H9 (cell line): ENCODE measurements around the gene MDH2. TPM values are rescaled to one million over a fixed set of nuclear protein-coding genes. Genes with fewer than 3 reads are reported as not detected.
A peak's percentile ranks its signal among the peaks of the same experiment; 100 is the strongest.
"Not testable (repeated sequence)": the region's sequence is repeated elsewhere in the genome, so short reads cannot be mapped to it uniquely, and the experiment has no call there.

Experiments
- DNase-seq: peaks from one replicate; pipeline ENCODE4 v3.0.0-alpha.2; 2017
- H2AFZ ChIP-seq: one replicate; pipeline ENCODE4 v1.6.1; 2013; ENCODE audit warnings: mild to moderate bottlenecking, low read length, control low read depth, moderate library complexity
- H2AK5ac ChIP-seq: 2 replicates; pipeline ENCODE4 v1.6.1; 2013; ENCODE audit warnings: low read length, control low read depth, mixed read lengths; ENCODE audit not compliant: insufficient read length
- H2BK120ac ChIP-seq: one replicate; pipeline ENCODE4 v1.6.1; 2013; ENCODE audit warnings: low read depth, mild to moderate bottlenecking, low read length, control low read depth, inconsistent platforms; ENCODE audit not compliant: poor library complexity, severe bottlenecking
- H2BK12ac ChIP-seq: 2 replicates; pipeline ENCODE4 v1.6.1; 2013; ENCODE audit warnings: low read length, control low read depth, mixed read lengths, low read depth; ENCODE audit not compliant: insufficient read length
- H2BK15ac ChIP-seq: 2 replicates; pipeline ENCODE4 v1.6.1; 2013; ENCODE audit warnings: low read depth, low read length, control low read depth
- H2BK20ac ChIP-seq: one replicate; pipeline ENCODE4 v1.6.1; 2013; ENCODE audit warnings: low read depth, mild to moderate bottlenecking, low read length, control low read depth, inconsistent platforms; ENCODE audit not compliant: poor library complexity, severe bottlenecking
- H2BK5ac ChIP-seq: 2 replicates; pipeline ENCODE4 v1.6.1; 2013; ENCODE audit warnings: low read length, control low read depth, mixed read lengths; ENCODE audit not compliant: insufficient read length
- H3K14ac ChIP-seq: 2 replicates; pipeline ENCODE4 v1.6.1; 2013; ENCODE audit warnings: low read length, control low read depth; ENCODE audit not compliant: insufficient read depth
- H3K18ac ChIP-seq: 2 replicates; pipeline ENCODE4 v1.6.1; 2013; ENCODE audit warnings: low read depth, mild to moderate bottlenecking, mixed read lengths, low read length, control low read depth; ENCODE audit not compliant: insufficient read length
- H3K23ac ChIP-seq: 2 replicates; pipeline ENCODE4 v1.6.1; 2013; ENCODE audit warnings: low read length, control low read depth, mixed read lengths, low read depth; ENCODE audit not compliant: insufficient read length
- H3K23me2 ChIP-seq: 2 replicates; pipeline ENCODE4 v1.6.1; 2013; ENCODE audit warnings: low read depth, mild to moderate bottlenecking, mixed read lengths, low read length, control low read depth; ENCODE audit not compliant: insufficient read length, poor library complexity, severe bottlenecking
- H3K27ac ChIP-seq: 2 replicates; pipeline ENCODE4 v1.5.1; 2013; ENCODE audit warnings: low read length, control low read depth, mixed read lengths, low read depth; ENCODE audit not compliant: insufficient read length
- H3K27me3 ChIP-seq: 2 replicates; pipeline ENCODE4 v1.6.1; 2013; ENCODE audit warnings: low read length, control low read depth, inconsistent platforms; ENCODE audit not compliant: insufficient read depth
- H3K4ac ChIP-seq: 2 replicates; pipeline ENCODE4 v1.6.1; 2013; ENCODE audit warnings: low read depth, mild to moderate bottlenecking, control low read depth, inconsistent platforms, low read length, moderate library complexity
- H3K4me1 ChIP-seq: 2 replicates; pipeline ENCODE4 v1.6.1; 2013; ENCODE audit warnings: low read length, control low read depth, inconsistent platforms; ENCODE audit not compliant: insufficient read depth
- H3K4me2 ChIP-seq: 2 replicates; pipeline ENCODE4 v1.6.1; 2013; ENCODE audit warnings: low read length, control low read depth, mixed read lengths; ENCODE audit not compliant: insufficient read length, insufficient read depth
- H3K56ac ChIP-seq: 2 replicates; pipeline ENCODE4 v1.6.1; 2013; ENCODE audit warnings: low read depth, mild to moderate bottlenecking, mixed read lengths, low read length, control low read depth; ENCODE audit not compliant: insufficient read length
- H3K79me1 ChIP-seq: 2 replicates; pipeline ENCODE4 v1.6.1; 2013; ENCODE audit warnings: low read depth, mild to moderate bottlenecking, moderate library complexity, low read length, control low read depth, inconsistent platforms; ENCODE audit not compliant: insufficient read depth, poor library complexity, severe bottlenecking
- H3K79me2 ChIP-seq: 2 replicates; pipeline ENCODE4 v1.6.1; 2013; ENCODE audit warnings: low read length, control low read depth, inconsistent platforms; ENCODE audit not compliant: insufficient read depth
- H3K9ac ChIP-seq: 2 replicates; pipeline ENCODE4 v1.6.1; 2013; ENCODE audit warnings: low read length, control low read depth, mixed read lengths; ENCODE audit not compliant: insufficient read length; ENCODE audit errors: extremely low read depth
- H3K9me3 ChIP-seq: one replicate; pipeline ENCODE4 v1.6.1; 2013; ENCODE audit warnings: low read depth, low read length, inconsistent platforms; ENCODE audit not compliant: control insufficient read depth
- H3T11ph ChIP-seq: one replicate; pipeline ENCODE4 v1.6.1; 2013; ENCODE audit warnings: mild to moderate bottlenecking, low read length, control low read depth, inconsistent platforms
- H4K20me1 ChIP-seq: one replicate; pipeline ENCODE4 v1.6.1; 2013; ENCODE audit not compliant: control insufficient read depth, insufficient read length, insufficient read depth
- H4K5ac ChIP-seq: 2 replicates; pipeline ENCODE4 v1.6.1; 2013; ENCODE audit warnings: low read depth, mild to moderate bottlenecking, mixed read lengths, low read length, control low read depth; ENCODE audit not compliant: insufficient read length
- H4K8ac ChIP-seq: replicated peaks from 2 replicates; pipeline ENCODE4 v1.6.1; 2013; ENCODE audit warnings: low read length, control low read depth, mixed read lengths, low read depth; ENCODE audit not compliant: insufficient read length
- H4K91ac ChIP-seq: 2 replicates; pipeline ENCODE4 v1.6.1; 2013; ENCODE audit warnings: low read depth, mild to moderate bottlenecking, moderate library complexity, mixed read lengths, low read length, control low read depth; ENCODE audit not compliant: insufficient read length
- H3K27ac Mint-ChIP-seq, 3 experiments: 2 replicates in 2 of 3; 3 replicates in 1 of 3; pipeline ENCODE4 v1.8.0; 2020 to 2021; ENCODE audit warnings: mixed read lengths in 3 of 3, mild to moderate bottlenecking in 1 of 3, moderate library complexity in 1 of 3
- H3K27me3 Mint-ChIP-seq: 2 replicates; pipeline ENCODE4 v1.8.0; 2021; ENCODE audit warnings: low read depth, mild to moderate bottlenecking, moderate library complexity, mixed read lengths
- H3K36me3 Mint-ChIP-seq, 3 experiments: 2 replicates in 2 of 3; 3 replicates in 1 of 3; pipeline ENCODE4 v1.8.0; 2020 to 2021; ENCODE audit warnings: low read depth in 3 of 3, mixed read lengths in 3 of 3; ENCODE audit not compliant: insufficient read depth in 1 of 3
- H3K4me1 Mint-ChIP-seq, 2 experiments: 2 replicates each; pipeline ENCODE4 v1.8.0; 2020; ENCODE audit warnings: mixed read lengths in 2 of 2
- H3K4me3 Mint-ChIP-seq, 2 experiments: 2 replicates in 1 of 2; 3 replicates in 1 of 2; pipeline ENCODE4 v1.8.0; 2020 to 2021; ENCODE audit warnings: mild to moderate bottlenecking in 2 of 2, mixed read lengths in 2 of 2, moderate library complexity in 1 of 2
- H3K9me3 Mint-ChIP-seq, 2 experiments: 2 replicates in 1 of 2; 3 replicates in 1 of 2; pipeline ENCODE4 v1.8.0; 2020; ENCODE audit warnings: mild to moderate bottlenecking in 2 of 2, mixed read lengths in 2 of 2, moderate library complexity in 1 of 2
- CTCF ChIP-seq: fragments of 200-600 bp; sonication (generic); conservative IDR thresholded peaks from 3 replicates; pipeline ENCODE4 v1.8.0; 2021; ENCODE audit warnings: antibody characterized with exemption, mild to moderate bottlenecking
- WGBS: extraction: QIAGEN DNeasy Blood & Tissue Kit; methylation state at CpG from one replicate; pipeline ENCODE4 v1.1.7; 2013; ENCODE audit warnings: missing lambda C conversion rate, low lambda C conversion rate, mixed read lengths; ENCODE audit not compliant: insufficient read length; ENCODE audit errors: extremely low coverage; 5-methylcytosine and 5-hydroxymethylcytosine counted together
- total RNA-seq: library from RNA; stranded (reverse); gene quantifications from 2 replicates; pipeline ENCODE4 v1.2.1, GENCODE V29; 2021

The MDH2 gene
- total RNA-seq, 1 experiment from 2014 or later = 260 TPM

GRCh38 chr7:76051840-76052239 is 3.9 kb downstream of the MDH2 start:
- H2BK15ac ChIP-seq = no peak overlapping the region
- no peak overlapping the region for H3K4ac ChIP-seq
- H3K14ac ChIP-seq = no peak overlapping the region
- no peak overlapping the region for H3K9ac ChIP-seq
- no peak overlapping the region for H2BK5ac ChIP-seq
- H2BK120ac ChIP-seq = no peak overlapping the region
- no peak overlapping the region for H3K56ac ChIP-seq
- peaks cover 5% of the 10 kb centered on the region; the same call in 1 of the 2 replicates for H3K4me1 ChIP-seq
- no peak for TF ChIP-seq CTCF
- no peak overlapping the region for H3K27ac ChIP-seq
- Mint-ChIP-seq H3K9me3 (no peaks in the 10 kb centered on the region; a peak in 1 of 5 replicates), H3K36me3 (peaks cover 26 to 44% (median 39%) of the 10 kb centered on the region in 3 experiments), H3K4me1 (peaks cover 13 to 20% of the 10 kb centered on the region in 2 experiments), H3K4me3 (peak overlapping the region in 1 of 2 experiments; percentile 19; a peak in 2 of 5 replicates), H3K27ac (peak overlapping the region in 1 of 3 experiments; percentile 83; a peak in 2 of 7 replicates), H3K27me3 (no peaks in the 10 kb centered on the region)
- H2AK5ac ChIP-seq = no peak overlapping the region
- no peak overlapping the region for H4K91ac ChIP-seq
- peaks cover 7% of the 10 kb centered on the region for H3K23me2 ChIP-seq
- H4K8ac ChIP-seq = no peak overlapping the region
- H3K27me3 ChIP-seq = no peaks in the 10 kb centered on the region
- H3K4me2 ChIP-seq = no peak overlapping the region
- no peak overlapping the region for H2AFZ ChIP-seq
- WGBS = no CpG with 5 or more reads among the region's 4 CpGs
- H2BK12ac ChIP-seq = no peak overlapping the region
- H3K18ac ChIP-seq = no peak overlapping the region
- H4K20me1 ChIP-seq = no peaks in the 10 kb centered on the region
- no peak overlapping the region for H2BK20ac ChIP-seq
- H3K9me3 ChIP-seq = no peaks in the 10 kb centered on the region
- no peak overlapping the region for H4K5ac ChIP-seq
- no peak overlapping the region for H3T11ph ChIP-seq
- peaks cover 37% of the 10 kb centered on the region; the same call in 1 of the 2 replicates for H3K79me2 ChIP-seq
- no peak for DNase-seq
- H3K23ac ChIP-seq = no peak overlapping the region
- peaks cover 7% of the 10 kb centered on the region for H3K79me1 ChIP-seq

- not testable (repeated sequence) for H4K5ac ChIP-seq, H4K8ac ChIP-seq, H4K91ac ChIP-seq, H3T11ph ChIP-seq, H3K27me3 ChIP-seq, H2BK12ac ChIP-seq, H3K27me3 Mint-ChIP-seq, H3K4me1 ChIP-seq, H3K56ac ChIP-seq, H2AK5ac ChIP-seq, H3K23ac ChIP-seq, H3K23me2 ChIP-seq, H2BK20ac ChIP-seq, H3K27ac ChIP-seq, DNase-seq, H3K4ac ChIP-seq, H2BK120ac ChIP-seq, H3K9ac ChIP-seq, H3K79me1 ChIP-seq, H4K20me1 ChIP-seq, H2AFZ ChIP-seq, H3K4me2 ChIP-seq, H3K9me3 Mint-ChIP-seq, H3K18ac ChIP-seq, H2BK15ac ChIP-seq, H3K9me3 ChIP-seq, H3K14ac ChIP-seq, H2BK5ac ChIP-seq
- Mint-ChIP-seq H3K4me1 (peaks cover 13 to 20% of the 10 kb centered on the region in 2 experiments), H3K36me3 (peaks cover 32 to 51% (median 46%) of the 10 kb centered on the region in 3 experiments), H3K27ac (peak overlapping the region in 2 of 3 experiments; percentile 87 to 89; a peak in 2 of 7 replicates), H3K4me3 (peak overlapping the region in 1 of 2 experiments; percentile 6; a peak in 2 of 5 replicates)
- H3K79me2 ChIP-seq = peaks cover 33% of the 10 kb centered on the region; the same call in 1 of the 2 replicates
- WGBS = no CpG with 5 or more reads among the region's 8 CpGs
Measured at GRCh38 chr7:76052681-76053080, 4.8 kb downstream of the MDH2 start.
